Uterus (tissue), 4 donors: ENCODE results near the gene CPTP. TPM values are rescaled to one million over a fixed set of nuclear protein-coding genes. Genes with fewer than 3 reads are reported as not detected.

Experiments used
- DNase-seq, 2 donors: peaks; one replicate each; pipeline ENCODE4 v3.0.0-alpha.2; 2019 to 2020
- H3K27ac ChIP-seq, 2 donors: fragments of 200-600 bp; sonication (generic); 1 replicate in 1 of 2; 2 replicates in 1 of 2; pipeline ENCODE4 v1.5.1; 2016 to 2018
- H3K27me3 ChIP-seq, 2 donors: fragments of 200-600 bp; sonication (generic); one replicate each; pipeline ENCODE4 v1.5.1; 2018 to 2019; ENCODE audit warnings: control low read depth in 1 of 2
- H3K36me3 ChIP-seq, 2 donors: fragments of 200-600 bp; sonication (generic); one replicate each; pipeline ENCODE4 v1.5.1; 2019; ENCODE audit warnings: control low read depth in 1 of 2
- H3K4me1 ChIP-seq, 2 donors: fragments of 200-600 bp; sonication (generic); one replicate each; pipeline ENCODE4 v1.5.1; 2018 to 2019; ENCODE audit warnings: control low read depth in 1 of 2
- H3K4me3 ChIP-seq, 2 donors: fragments of 200-600 bp; sonication (generic); 1 replicate in 1 of 2; 2 replicates in 1 of 2; pipeline ENCODE4 v1.5.1; 2018 to 2019; ENCODE audit warnings: mild to moderate bottlenecking in 1 of 2
- H3K9me3 ChIP-seq, 2 donors: fragments of 200-600 bp; sonication (generic); one replicate each; pipeline ENCODE4 v1.5.1; 2019; ENCODE audit warnings: control low read depth in 1 of 2
- POLR2A ChIP-seq, 2 donors: fragments of 450-650 bp; IDR thresholded peaks; one replicate each; pipeline ENCODE4 v1.6.1; 2016; ENCODE audit warnings: antibody characterized with exemption in 2 of 2, mild to moderate bottlenecking in 1 of 2, moderate library complexity in 1 of 2
- intact Hi-C: fragments of 100-400 bp; cut with DNase I; formaldehyde crosslinking; loops from one replicate; pipeline ENCODE4 v1.15.1; 2023; ENCODE audit warnings: low total_unique reads
- total RNA-seq, 4 donors: library from RNA; depleted of rRNA in 3 of 4; stranded (reverse); fragments of >200 nt in 3 of 4; gene quantifications; one replicate each; pipeline versions ENCODE4 v1.1.0 to v1.2.4, GENCODE V29; 2014 to 2023
- TF ChIP-seq, protein P1 (sequence below), 4 experiments: fragments of 200-600 bp in 2 of 4; fragments of 450-650 bp in 2 of 4; sonication (generic) in 2 of 4; IDR thresholded peaks; one replicate each; pipeline ENCODE4 v1.5.1; 2016 to 2019; ENCODE audit warnings: antibody characterized with exemption in 4 of 4, mild to moderate bottlenecking in 2 of 4, moderate library complexity in 1 of 4
- donor health status: DM: yes; HTN: yes; CAD: no.

The CPTP gene
- total RNA-seq, 4 donors from 2014 or later: 3.5 to 23.9 (median 16.4) TPM

DNA sequence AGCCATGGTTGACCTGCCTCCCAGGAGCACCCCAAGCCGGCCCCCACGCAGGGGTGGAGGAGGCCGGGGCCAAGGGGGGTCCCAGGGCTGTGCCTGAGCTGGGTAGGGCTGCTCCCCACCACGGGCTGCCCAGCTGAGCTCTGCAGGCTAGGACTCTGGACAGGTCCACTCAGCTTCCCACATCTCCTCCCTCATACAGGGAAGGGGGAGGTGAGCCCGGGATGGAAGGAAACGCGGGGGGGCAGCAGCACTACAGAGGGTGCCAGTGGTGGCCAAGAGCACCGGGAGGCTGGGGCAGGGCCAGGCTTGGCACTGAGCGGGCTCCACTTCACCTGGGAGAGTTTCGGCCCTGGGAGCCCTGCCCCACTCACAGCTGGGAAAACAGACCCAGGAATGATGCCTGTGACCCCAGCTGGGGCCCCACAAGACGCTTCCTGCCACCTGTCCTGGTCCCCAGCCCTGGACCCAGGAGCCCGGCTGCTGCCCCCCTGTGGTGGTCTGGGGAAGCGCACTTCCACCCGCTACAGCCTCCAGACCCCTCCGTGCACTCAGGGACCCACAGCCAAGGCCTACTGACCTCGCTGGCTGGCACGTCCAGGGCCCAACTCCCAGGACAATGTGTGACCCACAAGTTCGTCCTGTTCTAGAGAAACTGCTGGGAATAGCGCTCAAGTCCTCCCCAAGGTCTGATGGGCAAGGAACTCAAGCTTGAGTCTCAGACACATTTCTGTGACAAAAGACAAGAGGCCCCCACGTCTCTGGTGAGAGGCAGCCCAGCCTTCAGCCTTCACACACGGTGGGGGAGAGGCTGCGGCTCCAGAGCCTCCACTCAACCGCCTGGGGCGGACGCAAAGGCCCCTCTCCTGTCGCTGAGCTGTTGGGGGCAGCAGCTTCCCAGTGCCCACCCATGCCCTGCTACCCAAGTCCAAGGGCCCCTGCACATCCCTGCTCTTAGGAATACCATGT is 47.4 kb downstream of the CPTP start:
- H3K36me3 ChIP-seq: no peaks in the 10 kb centered on the region
- peaks cover 0 to 17% of the 10 kb centered on the region in 2 donors for H3K4me1 ChIP-seq
- no peaks in the 10 kb centered on the region for H3K9me3 ChIP-seq
- no peak overlapping the region for H3K4me3 ChIP-seq
- DNase-seq: peak; percentile 69 to 77
- no peak for TF ChIP-seq POLR2A (IDR thresholded peaks at IDR 0.05)
- TF ChIP-seq, protein P1, sequence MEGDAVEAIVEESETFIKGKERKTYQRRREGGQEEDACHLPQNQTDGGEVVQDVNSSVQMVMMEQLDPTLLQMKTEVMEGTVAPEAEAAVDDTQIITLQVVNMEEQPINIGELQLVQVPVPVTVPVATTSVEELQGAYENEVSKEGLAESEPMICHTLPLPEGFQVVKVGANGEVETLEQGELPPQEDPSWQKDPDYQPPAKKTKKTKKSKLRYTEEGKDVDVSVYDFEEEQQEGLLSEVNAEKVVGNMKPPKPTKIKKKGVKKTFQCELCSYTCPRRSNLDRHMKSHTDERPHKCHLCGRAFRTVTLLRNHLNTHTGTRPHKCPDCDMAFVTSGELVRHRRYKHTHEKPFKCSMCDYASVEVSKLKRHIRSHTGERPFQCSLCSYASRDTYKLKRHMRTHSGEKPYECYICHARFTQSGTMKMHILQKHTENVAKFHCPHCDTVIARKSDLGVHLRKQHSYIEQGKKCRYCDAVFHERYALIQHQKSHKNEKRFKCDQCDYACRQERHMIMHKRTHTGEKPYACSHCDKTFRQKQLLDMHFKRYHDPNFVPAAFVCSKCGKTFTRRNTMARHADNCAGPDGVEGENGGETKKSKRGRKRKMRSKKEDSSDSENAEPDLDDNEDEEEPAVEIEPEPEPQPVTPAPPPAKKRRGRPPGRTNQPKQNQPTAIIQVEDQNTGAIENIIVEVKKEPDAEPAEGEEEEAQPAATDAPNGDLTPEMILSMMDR (IDR thresholded peaks at IDR 0.05): peak; percentile 86 to 97 (median 92)
- no peaks in the 10 kb centered on the region for H3K27me3 ChIP-seq
- H3K27ac ChIP-seq: peak overlapping the region in 1 of 2 donors; percentile 58
- intact Hi-C loops: no loop called here

DNA sequence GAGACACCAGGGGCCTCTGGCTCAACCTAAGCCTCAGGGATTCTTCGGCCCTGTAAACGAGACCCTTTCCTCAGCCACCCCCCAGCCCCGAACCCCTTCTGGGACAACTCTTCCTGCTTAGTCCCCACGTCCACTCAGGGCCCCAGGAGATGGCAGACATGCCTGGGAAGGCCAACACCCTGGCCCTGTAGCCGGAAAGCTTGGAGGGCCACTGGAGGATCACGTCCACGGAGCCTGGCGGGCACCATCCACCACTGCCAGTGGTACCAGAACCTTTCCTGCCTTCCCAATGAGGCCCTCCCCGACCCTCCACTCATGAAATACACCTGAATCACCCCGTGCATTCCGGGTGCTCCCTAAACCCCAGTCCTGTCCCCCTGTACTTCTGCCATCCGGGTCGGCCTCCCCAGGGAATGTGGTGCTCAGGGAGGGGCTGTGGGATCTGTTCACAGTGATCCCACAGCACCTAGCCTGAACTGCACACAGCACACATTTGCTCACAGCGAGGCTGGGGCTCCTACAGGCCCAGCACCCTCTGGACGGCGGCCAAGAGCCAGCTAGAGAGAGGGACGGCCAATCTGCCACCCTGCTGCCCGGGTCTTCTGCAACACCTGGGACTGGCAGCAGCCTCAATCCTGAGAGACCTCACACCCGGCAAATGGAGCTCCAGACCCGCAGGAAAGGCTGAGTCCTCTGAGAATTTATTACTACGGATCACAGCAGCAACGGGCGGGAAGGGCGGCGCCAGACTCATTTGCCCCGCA is 48.6 kb downstream of the CPTP start:
- H3K27ac ChIP-seq: no peak overlapping the region
- no peaks in the 10 kb centered on the region for H3K36me3 ChIP-seq
- no peaks in the 10 kb centered on the region for H3K9me3 ChIP-seq
- H3K4me3 ChIP-seq: no peak overlapping the region
- no peak for TF ChIP-seq POLR2A (IDR thresholded peaks at IDR 0.05)
- TF ChIP-seq, protein P1 (IDR thresholded peaks at IDR 0.05): no peak
- H3K27me3 ChIP-seq: no peaks in the 10 kb centered on the region
- intact Hi-C loops: no loop called here
- DNase-seq: no peak
- peaks cover 0 to 17% of the 10 kb centered on the region in 2 donors for H3K4me1 ChIP-seq

- TF ChIP-seq, protein P1 (IDR thresholded peaks at IDR 0.05): no peak
- no peak for TF ChIP-seq POLR2A (IDR thresholded peaks at IDR 0.05)
- peak in 1 of 2 donors; percentile 30 for DNase-seq
- intact Hi-C loops: no loop called here
- H3K27ac ChIP-seq: peak overlapping the region; percentile 90 to 93
- H3K4me3 ChIP-seq: peak overlapping the region; percentile 82 to 89
- no peaks in the 10 kb centered on the region for H3K27me3 ChIP-seq
- H3K36me3 ChIP-seq: no peaks in the 10 kb centered on the region
- peaks cover 0 to 17% of the 10 kb centered on the region in 2 donors for H3K4me1 ChIP-seq
- H3K9me3 ChIP-seq: no peaks in the 10 kb centered on the region
Measured at GRCh38 chr1:1373815-1374588, 49.4 kb downstream of the CPTP start.

DNA sequence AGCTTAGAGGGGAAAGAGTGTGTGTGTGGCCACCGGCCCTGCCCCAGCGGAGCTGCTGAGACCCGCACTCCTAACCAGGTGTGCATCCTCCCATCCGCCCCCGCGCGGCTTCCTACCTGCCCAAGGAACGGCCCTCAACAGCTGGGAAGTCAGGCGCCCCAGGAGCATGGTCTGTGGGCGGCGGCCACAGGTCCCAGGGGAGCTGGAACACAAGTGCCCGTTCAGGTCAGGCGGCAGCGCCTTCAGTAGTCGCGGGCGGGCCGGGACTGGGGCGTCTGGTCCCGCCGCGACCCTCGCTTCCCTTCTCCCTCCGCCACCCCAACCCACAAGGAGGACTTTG is 50.0 kb downstream of the CPTP start:
- no peak for DNase-seq
- intact Hi-C loops: no loop called here
- Histone ChIP-seq H3K9me3 (no peaks in the 10 kb centered on the region), H3K36me3 (no peaks in the 10 kb centered on the region), H3K4me3 (peak overlapping the region; percentile 82 to 89), H3K4me1 (peaks cover 0 to 17% of the 10 kb centered on the region in 2 donors), H3K27me3 (no peaks in the 10 kb centered on the region), H3K27ac (peak overlapping the region; percentile 90 to 93)
- TF ChIP-seq, protein P1 (IDR thresholded peaks at IDR 0.05): no peak
- TF ChIP-seq POLR2A (IDR thresholded peaks at IDR 0.05): no peak
